Heart left ventricle (tissue), 13 donors: ENCODE results near the gene MYL3.
A peak's percentile ranks its signal among the peaks of the same experiment; 100 is the strongest.

Experiments
- CTCF ChIP-seq, 12 donors: fragments of 200-600 bp; sonication (generic) in 4 of 12; IDR thresholded peaks; one replicate each; pipeline versions ENCODE4 v1.5.0 to v1.8.0; 2018 to 2022; ENCODE audit warnings: antibody characterized with exemption in 12 of 12, mild to moderate bottlenecking in 5 of 12
- POLR2A ChIP-seq, 2 donors: fragments of 450-650 bp; IDR thresholded peaks; one replicate each; pipeline ENCODE4 v1.6.1; 2017; ENCODE audit warnings: antibody characterized with exemption in 2 of 2, mild to moderate bottlenecking in 2 of 2, moderate library complexity in 2 of 2
- donor health status: ischemic (EF 13 %, LVEDD 7.1; RV severe dilation, severe dysfunction).
- donor health status: DM: no; HTN: yes; CAD: no.
- donor health status: DM: no; HTN: no; CAD: no.
- donor health status: ischemic (EF 25% LVEDD 6.9; RV normal size, moderate dysfunction).
- donor health status: ischemic (EF 25% LVEDD 5.7; RV mildly dilated, moderate dysfunction).
- donor health status: ischemic (EF 35%, LVEDD 5.7; RV mildly dilated, moderate dysfunction).
- donor health status: nonischemic (EF 11% LVEDD 7.7; RV severe dilation, severe dysfunction).
- donor health status: DM: yes; HTN: yes; CAD: no.
- donor health status: PGD.
- donor health status: ischemic (EF 29% LVEDD 5.4; RV normal size, mild dysfunction).
- donor health status: nonischemic (EF 23%, LVEDD 6.1; RV moderate dilation, normal function).

DNA sequence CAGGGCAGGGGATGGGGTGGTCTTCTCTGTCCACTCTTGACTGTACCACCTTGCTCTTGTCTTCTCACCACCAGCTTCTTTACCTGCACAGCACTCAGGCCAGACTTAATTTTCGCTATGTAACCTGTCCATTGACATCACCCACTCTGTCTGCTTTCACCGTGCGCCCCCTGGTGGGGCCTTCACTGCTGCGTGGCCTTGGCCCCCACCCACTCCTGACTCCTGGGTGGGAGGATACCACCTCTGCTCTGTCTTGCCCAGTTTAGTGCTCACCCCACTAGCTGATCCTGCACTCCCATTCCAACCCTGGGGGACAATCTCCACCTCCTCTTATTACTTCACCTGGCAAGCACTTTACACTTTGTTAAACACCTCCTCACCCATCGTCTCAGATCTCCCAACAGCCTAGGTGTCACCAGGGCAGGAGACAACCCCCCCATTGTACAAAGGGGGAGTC, 32.0 kb upstream of the MYL3 start:
- TF ChIP-seq CTCF (IDR thresholded peaks at IDR 0.05), result peak; percentile 87 to 96 (median 91)
- no peak for TF ChIP-seq POLR2A (IDR thresholded peaks at IDR 0.05)
